Measurements from ENCODE around the gene PUM1. TPM values are rescaled to one million over a fixed set of nuclear protein-coding genes. Genes with fewer than 3 reads are reported as not detected.

PUM1 gene
- total and polyA plus RNA-seq, 2 experiments from 2014 or later = 68.6 to 97.4 TPM

DNA sequence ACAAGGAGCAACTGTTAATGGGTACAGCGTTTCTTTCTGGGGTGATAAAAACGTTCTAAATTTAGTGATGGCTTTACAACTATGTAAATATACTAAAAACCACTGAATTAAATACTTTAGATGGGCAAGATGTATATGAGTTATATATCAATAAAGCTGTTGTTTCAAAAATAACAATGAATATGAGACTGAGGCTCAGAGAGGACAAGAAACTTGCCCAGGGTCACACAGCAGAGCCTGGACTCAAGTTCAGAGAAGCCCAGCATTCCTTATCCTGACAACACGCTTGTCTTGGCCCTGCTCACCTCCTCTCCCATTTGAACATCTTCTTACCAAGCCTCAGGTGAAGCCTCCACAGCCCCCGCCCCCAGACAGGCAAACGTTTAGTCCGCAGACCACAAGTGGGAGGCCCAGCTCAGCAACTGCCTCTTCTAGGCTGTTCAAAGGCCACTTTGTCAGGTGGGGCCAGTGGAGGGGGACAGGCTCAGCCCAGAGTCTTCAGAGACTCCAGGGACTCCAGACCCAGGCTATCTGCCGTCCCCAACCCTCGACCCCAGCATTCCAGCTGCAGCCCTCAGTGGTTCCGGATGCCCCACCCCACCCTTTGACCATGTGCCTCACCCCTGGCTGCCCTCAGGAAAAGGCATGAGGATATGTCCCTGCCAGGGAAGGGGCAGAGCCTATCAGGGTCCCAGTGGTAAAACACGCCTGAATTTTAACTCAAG lies 174.9 kb downstream of the PUM1 start:
- Histone ChIP-seq H3K9me2 (replicated peaks; ENCODE audit: insufficient read depth) (no peaks in the 10 kb centered on the region), H2AFZ (no peak overlapping the region), H3K9me3 (ENCODE audit: low read depth) (no peaks in the 10 kb centered on the region), H3K79me2 (peaks cover 43% of the 10 kb centered on the region), H3K4me1 (ENCODE audit: insufficient read depth) (peaks cover 41% of the 10 kb centered on the region), H3K4me2 (peak overlapping the region; percentile 45), H3K36me3 (replicated peaks; ENCODE audit: insufficient read depth, low read depth) (no peaks in the 10 kb centered on the region), H4K20me1 (ENCODE audit: insufficient read depth, poor library complexity, severe bottlenecking) (no peaks in the 10 kb centered on the region), H3K27me3 (no peaks in the 10 kb centered on the region), H3K4me3 (no peak overlapping the region), H3K27ac (peak overlapping the region; percentile 74)
- TF ChIP-seq EZH2phosphoT487 (IDR thresholded peaks at IDR 0.05; ENCODE audit: low read depth, severe bottlenecking, unreplicated experiment) (no peak), EZH2 (IDR thresholded peaks at IDR 0.05; ENCODE audit: borderline replicate concordance) (no peak)
- TF ChIP-seq, protein P1, sequence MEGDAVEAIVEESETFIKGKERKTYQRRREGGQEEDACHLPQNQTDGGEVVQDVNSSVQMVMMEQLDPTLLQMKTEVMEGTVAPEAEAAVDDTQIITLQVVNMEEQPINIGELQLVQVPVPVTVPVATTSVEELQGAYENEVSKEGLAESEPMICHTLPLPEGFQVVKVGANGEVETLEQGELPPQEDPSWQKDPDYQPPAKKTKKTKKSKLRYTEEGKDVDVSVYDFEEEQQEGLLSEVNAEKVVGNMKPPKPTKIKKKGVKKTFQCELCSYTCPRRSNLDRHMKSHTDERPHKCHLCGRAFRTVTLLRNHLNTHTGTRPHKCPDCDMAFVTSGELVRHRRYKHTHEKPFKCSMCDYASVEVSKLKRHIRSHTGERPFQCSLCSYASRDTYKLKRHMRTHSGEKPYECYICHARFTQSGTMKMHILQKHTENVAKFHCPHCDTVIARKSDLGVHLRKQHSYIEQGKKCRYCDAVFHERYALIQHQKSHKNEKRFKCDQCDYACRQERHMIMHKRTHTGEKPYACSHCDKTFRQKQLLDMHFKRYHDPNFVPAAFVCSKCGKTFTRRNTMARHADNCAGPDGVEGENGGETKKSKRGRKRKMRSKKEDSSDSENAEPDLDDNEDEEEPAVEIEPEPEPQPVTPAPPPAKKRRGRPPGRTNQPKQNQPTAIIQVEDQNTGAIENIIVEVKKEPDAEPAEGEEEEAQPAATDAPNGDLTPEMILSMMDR (IDR thresholded peaks at IDR 0.05; ENCODE audit: poor library complexity) = no peak
- 55% methylated on average over 10 of the region's 10 CpGs for WGBS (ENCODE audit: low lambda C conversion rate, missing lambda C conversion rate)
- DNase-seq (ENCODE audit: low spot score) = peak; percentile 68

DNA sequence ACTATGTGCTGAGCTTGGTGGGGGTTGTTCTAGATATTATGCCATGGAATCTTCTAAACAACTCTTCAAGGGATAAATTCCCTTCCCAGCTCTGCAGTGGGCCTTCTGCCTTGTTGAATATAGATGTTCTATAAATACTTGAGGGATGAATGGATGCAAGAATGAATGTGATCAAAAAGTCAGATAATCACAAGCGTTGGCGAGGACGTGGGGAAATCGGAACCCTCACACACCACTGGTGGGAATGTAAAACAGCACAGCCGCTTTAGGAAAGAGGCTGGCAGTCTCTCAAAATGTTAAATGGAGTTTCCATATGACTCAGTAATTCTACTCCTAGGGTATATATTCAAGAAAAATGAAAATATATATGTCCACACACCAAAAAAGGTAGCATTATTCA lies 176.0 kb downstream of the PUM1 start:
- WGBS (ENCODE audit: low lambda C conversion rate, missing lambda C conversion rate) = 95% methylated on average over 5 of the region's 5 CpGs
- H3K4me3 ChIP-seq = no peak overlapping the region
- H3K79me2 ChIP-seq = peaks cover 43% of the 10 kb centered on the region
- no peak overlapping the region for H2AFZ ChIP-seq
- no peaks in the 10 kb centered on the region for H3K9me3 ChIP-seq (ENCODE audit: low read depth)
- H3K27me3 ChIP-seq = no peaks in the 10 kb centered on the region
- H4K20me1 ChIP-seq (ENCODE audit: insufficient read depth, poor library complexity, severe bottlenecking) = no peaks in the 10 kb centered on the region
- no peaks in the 10 kb centered on the region for H3K36me3 ChIP-seq (replicated peaks; ENCODE audit: insufficient read depth, low read depth)
- no peaks in the 10 kb centered on the region for H3K9me2 ChIP-seq (replicated peaks; ENCODE audit: insufficient read depth)
- peaks cover 37% of the 10 kb centered on the region for H3K4me1 ChIP-seq (ENCODE audit: insufficient read depth)
- no peak for TF ChIP-seq EZH2phosphoT487 (IDR thresholded peaks at IDR 0.05; ENCODE audit: low read depth, severe bottlenecking, unreplicated experiment)
- TF ChIP-seq EZH2 (IDR thresholded peaks at IDR 0.05; ENCODE audit: borderline replicate concordance) = no peak
- TF ChIP-seq, protein P1 (IDR thresholded peaks at IDR 0.05; ENCODE audit: poor library complexity) = no peak
- no peak for DNase-seq (ENCODE audit: low spot score)
- no peak overlapping the region for H3K4me2 ChIP-seq
- H3K27ac ChIP-seq = no peak overlapping the region

DNA sequence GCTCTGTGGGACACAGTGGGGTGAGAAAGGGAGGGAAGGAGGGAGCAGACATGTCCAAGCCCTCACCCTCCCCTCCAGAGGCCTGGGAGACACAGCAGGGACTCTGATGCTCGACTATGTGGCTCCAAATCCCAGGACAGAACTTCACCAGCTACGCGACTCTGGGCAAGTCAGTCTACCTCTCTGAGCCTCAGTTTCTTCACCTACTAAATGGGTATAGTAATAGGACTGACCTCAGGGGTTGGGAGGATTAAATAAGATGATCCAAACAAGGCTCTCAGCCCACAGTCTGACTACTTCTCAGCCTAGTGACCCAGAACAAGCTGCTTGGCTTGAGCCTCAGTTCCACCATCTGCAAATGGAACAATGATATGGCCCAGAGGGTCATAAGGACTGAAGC lies 176.5 kb downstream of the PUM1 start:
- Histone ChIP-seq H3K79me2 (peaks cover 43% of the 10 kb centered on the region), H3K4me3 (no peak overlapping the region), H4K20me1 (ENCODE audit: insufficient read depth, poor library complexity, severe bottlenecking) (no peaks in the 10 kb centered on the region), H3K36me3 (replicated peaks; ENCODE audit: insufficient read depth, low read depth) (no peaks in the 10 kb centered on the region), H3K27ac (peak overlapping the region; percentile 91), H3K9me3 (ENCODE audit: low read depth) (no peaks in the 10 kb centered on the region), H3K4me2 (peak overlapping the region; percentile 48), H3K4me1 (ENCODE audit: insufficient read depth) (peaks cover 37% of the 10 kb centered on the region), H3K27me3 (no peaks in the 10 kb centered on the region), H3K9me2 (replicated peaks; ENCODE audit: insufficient read depth) (no peaks in the 10 kb centered on the region), H2AFZ (no peak overlapping the region)
- DNase-seq (ENCODE audit: low spot score) = no peak
- no peak for TF ChIP-seq EZH2phosphoT487 (IDR thresholded peaks at IDR 0.05; ENCODE audit: low read depth, severe bottlenecking, unreplicated experiment)
- TF ChIP-seq EZH2 (IDR thresholded peaks at IDR 0.05; ENCODE audit: borderline replicate concordance) = no peak
- TF ChIP-seq, protein P1 (IDR thresholded peaks at IDR 0.05; ENCODE audit: poor library complexity) = no peak
- WGBS (ENCODE audit: low lambda C conversion rate, missing lambda C conversion rate) = 88% methylated on average over 3 of the region's 3 CpGs
